ENCODE results near the gene PPFIA1.

PPFIA1 gene

DNA sequence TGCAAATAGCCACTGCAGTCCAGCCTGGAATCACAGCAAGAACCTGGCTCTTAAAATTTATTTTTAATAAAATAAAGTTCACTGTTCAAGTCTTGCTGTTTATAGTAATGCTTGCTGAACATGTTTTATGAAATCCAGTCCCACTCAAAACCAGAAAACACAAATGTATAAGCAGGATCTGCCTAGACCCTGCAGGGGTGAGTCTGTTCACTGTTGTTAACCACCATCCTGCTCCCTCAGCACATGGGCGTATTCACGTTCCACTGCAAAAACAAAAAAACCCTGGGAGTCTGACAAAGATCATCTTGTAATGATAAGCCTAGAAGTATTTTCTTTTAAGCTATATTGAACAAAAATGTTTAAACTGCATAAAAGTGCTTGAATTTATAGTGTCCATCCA, 82.8 kb downstream of the PPFIA1 start:
- no peaks in the 10 kb centered on the region for H3K27me3 ChIP-seq (ENCODE audit: control insufficient read depth, insufficient read depth, low read length)
- peaks cover 7% of the 10 kb centered on the region for H3K36me3 ChIP-seq (ENCODE audit: control insufficient read depth, insufficient read depth, low read length)
- no peak overlapping the region for H3K9ac ChIP-seq (ENCODE audit: low read length)

DNA sequence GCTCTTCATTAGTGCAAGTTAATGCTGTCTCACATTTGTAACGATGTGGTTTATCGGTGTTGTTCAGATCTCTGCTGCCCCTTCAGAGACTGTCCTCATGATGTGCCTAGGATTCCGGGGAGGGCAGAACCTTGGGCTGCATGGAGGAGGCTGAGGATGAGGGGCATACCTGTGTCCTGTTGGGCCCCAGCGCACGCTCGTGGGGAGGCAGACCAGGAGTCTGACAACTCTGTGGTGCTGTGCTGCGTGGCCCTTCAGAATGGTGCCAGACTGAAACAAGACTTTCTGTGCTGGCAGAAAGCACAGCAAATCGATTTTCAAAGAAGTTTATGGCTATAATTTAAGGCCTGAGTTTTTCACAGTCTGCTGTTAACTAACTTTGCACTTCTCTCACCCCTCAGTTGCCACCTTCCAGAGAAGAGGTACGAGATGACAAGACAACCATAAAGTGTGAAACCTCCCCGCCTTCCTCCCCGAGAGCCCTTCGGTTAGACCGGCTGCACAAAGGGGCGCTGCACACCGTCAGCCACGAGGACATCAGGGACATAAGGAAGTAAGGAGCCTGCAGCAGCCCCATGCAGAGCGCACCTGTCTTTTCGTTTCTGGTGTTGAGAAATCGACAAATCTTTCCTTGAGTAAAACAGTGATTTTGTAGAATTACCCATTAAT, 83.5 kb downstream of the PPFIA1 start:
- H3K27me3 ChIP-seq (ENCODE audit: control insufficient read depth, insufficient read depth, low read length), result no peaks in the 10 kb centered on the region
- H3K4me3 ChIP-seq (ENCODE audit: low read length), result no peak overlapping the region
- peaks cover 7% of the 10 kb centered on the region for H3K36me3 ChIP-seq (ENCODE audit: control insufficient read depth, insufficient read depth, low read length)
- no peak overlapping the region for H3K9ac ChIP-seq (ENCODE audit: low read length)
- H3K9me3 ChIP-seq (ENCODE audit: control insufficient read depth, low read length), result no peaks in the 10 kb centered on the region
- H3K4me1 ChIP-seq (ENCODE audit: control insufficient read depth, insufficient read depth, low read length), result no peaks in the 10 kb centered on the region

More for the DNA sequence above, 82.8 kb downstream of the PPFIA1 start:
- H3K4me1 ChIP-seq (ENCODE audit: control insufficient read depth, insufficient read depth, low read length), result no peaks in the 10 kb centered on the region
- H3K9me3 ChIP-seq (ENCODE audit: control insufficient read depth, low read length), result no peaks in the 10 kb centered on the region
- H3K4me3 ChIP-seq (ENCODE audit: low read length), result no peak overlapping the region

DNA sequence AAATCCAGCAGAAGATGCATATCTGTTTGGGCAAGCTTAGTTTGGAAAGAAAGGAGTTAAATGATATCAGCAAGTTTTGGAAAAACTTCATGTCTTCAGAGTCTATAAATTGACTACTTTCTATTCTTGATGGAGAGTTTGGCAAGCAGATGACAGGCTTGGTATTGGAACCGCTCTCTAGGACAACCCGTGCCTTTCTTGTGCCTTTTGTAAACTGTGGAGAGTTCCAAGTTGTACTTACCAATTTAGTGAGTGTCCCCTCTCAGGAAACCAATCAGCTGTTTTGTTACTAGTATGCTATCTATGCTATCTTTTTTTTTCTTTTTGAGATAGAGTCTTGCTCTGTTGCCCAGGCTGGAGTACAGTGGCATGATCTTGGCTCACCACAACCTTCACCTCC, 84.1 kb downstream of the PPFIA1 start:
- H3K9ac ChIP-seq (ENCODE audit: low read length), result no peak overlapping the region
- H3K36me3 ChIP-seq (ENCODE audit: control insufficient read depth, insufficient read depth, low read length), result peaks cover 7% of the 10 kb centered on the region
- no peaks in the 10 kb centered on the region for H3K27me3 ChIP-seq (ENCODE audit: control insufficient read depth, insufficient read depth, low read length)
- no peaks in the 10 kb centered on the region for H3K9me3 ChIP-seq (ENCODE audit: control insufficient read depth, low read length)
- no peaks in the 10 kb centered on the region for H3K4me1 ChIP-seq (ENCODE audit: control insufficient read depth, insufficient read depth, low read length)
- no peak overlapping the region for H3K4me3 ChIP-seq (ENCODE audit: low read length)

DNA sequence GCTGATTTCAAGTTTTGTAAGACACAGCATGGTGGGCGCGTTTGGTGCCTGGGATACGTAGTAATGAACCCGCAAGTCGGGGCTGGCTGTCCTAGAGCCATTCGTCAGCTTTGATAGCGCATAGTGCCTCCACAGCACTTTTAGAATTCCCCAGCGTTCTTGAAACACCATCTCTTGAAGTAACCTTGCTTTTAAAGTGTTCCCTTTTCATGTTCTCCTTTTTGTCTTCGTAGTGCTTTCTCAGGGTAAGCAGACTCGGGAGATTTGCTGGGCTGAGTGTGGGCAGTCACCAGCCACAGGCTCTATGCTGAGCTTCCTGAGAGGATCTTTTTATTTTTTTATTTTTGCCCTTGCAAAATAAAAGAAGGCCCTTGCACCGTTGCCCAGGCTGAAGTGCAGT, 88.3 kb downstream of the PPFIA1 start:
- H3K4me3 ChIP-seq (ENCODE audit: low read length), result no peak overlapping the region
- no peaks in the 10 kb centered on the region for H3K27me3 ChIP-seq (ENCODE audit: control insufficient read depth, insufficient read depth, low read length)
- no peaks in the 10 kb centered on the region for H3K4me1 ChIP-seq (ENCODE audit: control insufficient read depth, insufficient read depth, low read length)
- peaks cover 7% of the 10 kb centered on the region for H3K36me3 ChIP-seq (ENCODE audit: control insufficient read depth, insufficient read depth, low read length)
- no peak overlapping the region for H3K9ac ChIP-seq (ENCODE audit: low read length)
- no peaks in the 10 kb centered on the region for H3K9me3 ChIP-seq (ENCODE audit: control insufficient read depth, low read length)

DNA sequence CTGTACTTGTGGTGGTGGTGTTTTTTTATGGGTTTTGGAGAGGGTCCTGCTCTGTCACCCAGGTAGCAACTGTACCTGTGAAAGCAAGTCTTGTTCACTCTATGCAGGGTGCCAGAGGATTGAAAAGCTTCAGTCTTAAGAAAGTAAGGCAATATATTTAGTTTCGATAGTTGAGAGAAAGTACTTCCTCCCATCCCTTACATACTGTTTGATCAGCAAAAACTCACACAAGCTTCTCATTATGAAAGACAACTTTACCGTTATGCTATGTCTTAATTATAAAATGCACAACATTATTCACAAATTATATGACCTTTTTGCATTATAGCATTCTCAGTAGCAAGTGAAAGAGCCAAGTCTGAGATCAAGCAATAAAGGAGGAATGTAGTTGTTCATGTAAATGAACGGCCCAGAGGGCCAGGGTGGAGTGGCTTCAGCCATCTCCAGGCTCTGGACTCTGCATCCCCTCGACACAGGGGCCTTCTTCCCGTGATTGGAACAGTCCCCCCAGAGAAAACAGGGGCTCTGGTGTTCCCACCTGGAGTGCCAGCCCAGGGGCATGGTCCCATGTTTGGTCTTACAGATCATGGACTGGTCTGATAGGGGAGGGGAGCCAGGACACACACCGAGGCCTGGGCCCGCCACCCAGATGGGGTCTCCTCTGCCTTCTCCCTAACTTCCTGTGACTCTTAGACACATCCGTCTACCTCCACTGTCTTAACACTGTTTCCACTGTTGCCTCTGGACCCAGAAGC, 89.1 kb downstream of the PPFIA1 start:
- no peaks in the 10 kb centered on the region for H3K27me3 ChIP-seq (ENCODE audit: control insufficient read depth, insufficient read depth, low read length)
- H3K36me3 ChIP-seq (ENCODE audit: control insufficient read depth, insufficient read depth, low read length), result peaks cover 7% of the 10 kb centered on the region
- H3K9me3 ChIP-seq (ENCODE audit: control insufficient read depth, low read length), result no peaks in the 10 kb centered on the region
- H3K9ac ChIP-seq (ENCODE audit: low read length), result no peak overlapping the region
- no peaks in the 10 kb centered on the region for H3K4me1 ChIP-seq (ENCODE audit: control insufficient read depth, insufficient read depth, low read length)
- no peak overlapping the region for H3K4me3 ChIP-seq (ENCODE audit: low read length)

DNA sequence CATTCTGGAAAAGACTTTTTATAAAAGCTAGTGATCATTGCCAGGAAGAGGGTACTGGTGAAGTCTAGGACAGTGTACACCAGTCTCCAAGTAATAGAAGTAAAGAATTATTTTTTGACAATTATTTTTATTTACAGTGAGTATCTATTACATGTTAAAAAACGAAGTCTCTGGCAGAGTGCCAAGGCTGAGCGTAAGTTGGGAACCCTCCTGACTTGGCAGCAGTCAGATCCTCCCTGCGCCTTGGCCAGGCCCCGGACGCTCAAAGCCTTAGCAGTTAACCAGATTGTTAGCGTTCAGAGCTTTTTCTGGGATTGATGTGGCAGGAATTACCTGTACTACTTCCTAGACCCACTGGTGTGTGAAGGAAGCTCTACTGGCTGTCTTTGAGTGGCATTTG, 89.7 kb downstream of the PPFIA1 start:
- peaks cover 7% of the 10 kb centered on the region for H3K36me3 ChIP-seq (ENCODE audit: control insufficient read depth, insufficient read depth, low read length)
- H3K27me3 ChIP-seq (ENCODE audit: control insufficient read depth, insufficient read depth, low read length), result no peaks in the 10 kb centered on the region
- H3K4me3 ChIP-seq (ENCODE audit: low read length), result no peak overlapping the region
- no peaks in the 10 kb centered on the region for H3K4me1 ChIP-seq (ENCODE audit: control insufficient read depth, insufficient read depth, low read length)
- H3K9me3 ChIP-seq (ENCODE audit: control insufficient read depth, low read length), result no peaks in the 10 kb centered on the region
- H3K9ac ChIP-seq (ENCODE audit: low read length), result no peak overlapping the region

DNA sequence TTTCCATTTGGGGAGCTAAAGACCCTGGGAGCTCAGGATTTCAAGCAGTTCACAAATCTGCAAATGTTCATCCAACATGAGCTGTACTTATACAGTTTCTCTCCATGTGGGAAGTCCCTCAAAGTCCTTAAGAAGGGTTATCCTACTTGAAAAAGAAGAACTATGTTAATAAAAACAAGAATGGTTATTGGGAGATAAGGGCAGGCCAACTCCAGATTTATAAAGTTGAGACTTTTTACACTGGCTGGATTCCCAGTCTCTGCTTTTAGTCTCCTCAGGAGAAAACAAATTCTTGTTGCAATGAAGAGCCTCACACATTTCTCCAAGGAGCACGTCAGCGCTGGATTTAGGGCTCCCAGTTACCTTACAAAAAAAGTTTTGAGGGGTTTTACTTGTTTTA, 93.7 kb downstream of the PPFIA1 start:
- H3K36me3 ChIP-seq (ENCODE audit: control insufficient read depth, insufficient read depth, low read length), result no peaks in the 10 kb centered on the region
- no peaks in the 10 kb centered on the region for H3K27me3 ChIP-seq (ENCODE audit: control insufficient read depth, insufficient read depth, low read length)
- no peaks in the 10 kb centered on the region for H3K9me3 ChIP-seq (ENCODE audit: control insufficient read depth, low read length)
- no peak overlapping the region for H3K4me3 ChIP-seq (ENCODE audit: low read length)
- H3K4me1 ChIP-seq (ENCODE audit: control insufficient read depth, insufficient read depth, low read length), result no peaks in the 10 kb centered on the region
- H3K9ac ChIP-seq (ENCODE audit: low read length), result no peak overlapping the region

DNA sequence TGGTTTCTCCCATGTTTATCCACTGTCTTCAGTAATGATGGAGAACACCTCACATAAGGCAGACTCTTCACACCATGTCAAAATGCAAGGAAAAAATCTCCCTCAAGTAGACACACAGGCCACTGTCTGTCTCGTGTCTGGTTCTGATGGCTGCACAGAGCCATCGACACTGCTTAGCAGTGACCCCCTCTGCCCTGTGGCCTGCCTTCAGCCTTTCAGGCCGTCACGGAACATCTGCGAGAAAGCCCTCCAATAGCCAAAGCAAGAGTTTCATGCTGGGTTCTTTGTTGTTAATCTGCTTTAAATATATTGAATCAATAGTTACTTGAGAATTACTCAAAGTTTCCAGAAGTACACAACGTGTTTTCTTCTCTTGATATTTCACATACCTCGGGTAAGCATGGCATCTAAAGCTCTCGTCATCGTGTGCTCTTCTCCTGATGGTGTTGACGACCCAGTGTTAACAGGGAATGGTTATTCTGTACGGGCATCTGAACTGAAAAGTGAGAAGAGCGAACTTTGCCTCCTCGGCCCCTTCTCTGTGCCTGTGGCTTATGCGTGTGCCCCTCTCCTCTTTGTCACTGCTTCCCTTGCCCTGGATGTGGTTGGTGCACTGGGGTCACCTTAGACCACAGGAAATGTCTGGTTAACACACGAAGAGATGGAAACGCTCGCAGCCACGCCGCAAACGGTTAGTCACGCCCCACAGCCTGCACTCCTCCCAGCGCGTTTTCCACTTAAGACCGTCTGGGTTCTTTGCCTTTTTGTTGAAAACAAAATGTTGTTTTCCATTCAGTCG, 94.5 kb downstream of the PPFIA1 start:
- no peak overlapping the region for H3K4me3 ChIP-seq (ENCODE audit: low read length)
- H3K9ac ChIP-seq (ENCODE audit: low read length), result no peak overlapping the region
- H3K36me3 ChIP-seq (ENCODE audit: control insufficient read depth, insufficient read depth, low read length), result no peaks in the 10 kb centered on the region
- H3K9me3 ChIP-seq (ENCODE audit: control insufficient read depth, low read length), result no peaks in the 10 kb centered on the region
- H3K27me3 ChIP-seq (ENCODE audit: control insufficient read depth, insufficient read depth, low read length), result no peaks in the 10 kb centered on the region
- H3K4me1 ChIP-seq (ENCODE audit: control insufficient read depth, insufficient read depth, low read length), result no peaks in the 10 kb centered on the region

DNA sequence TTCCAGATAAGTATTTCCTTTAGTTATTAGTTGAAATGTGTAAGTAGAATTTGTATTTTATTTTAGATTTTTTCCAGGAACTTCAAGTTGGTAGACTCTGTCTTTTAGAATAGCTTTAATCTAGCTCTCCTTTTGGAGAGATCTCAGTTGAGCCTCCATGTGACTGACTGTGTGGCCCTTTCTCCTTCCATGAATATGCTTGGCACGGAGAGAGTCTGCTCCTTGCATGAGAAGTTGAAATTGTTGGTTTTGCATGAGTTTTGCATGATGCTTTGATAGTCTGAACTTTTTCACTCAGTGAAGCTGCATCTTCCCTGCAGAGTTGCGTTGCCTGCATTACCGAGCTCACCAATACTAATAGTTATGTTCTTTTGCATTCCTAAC, 95.0 kb downstream of the PPFIA1 start:
- H3K36me3 ChIP-seq (ENCODE audit: control insufficient read depth, insufficient read depth, low read length), result no peaks in the 10 kb centered on the region

DNA sequence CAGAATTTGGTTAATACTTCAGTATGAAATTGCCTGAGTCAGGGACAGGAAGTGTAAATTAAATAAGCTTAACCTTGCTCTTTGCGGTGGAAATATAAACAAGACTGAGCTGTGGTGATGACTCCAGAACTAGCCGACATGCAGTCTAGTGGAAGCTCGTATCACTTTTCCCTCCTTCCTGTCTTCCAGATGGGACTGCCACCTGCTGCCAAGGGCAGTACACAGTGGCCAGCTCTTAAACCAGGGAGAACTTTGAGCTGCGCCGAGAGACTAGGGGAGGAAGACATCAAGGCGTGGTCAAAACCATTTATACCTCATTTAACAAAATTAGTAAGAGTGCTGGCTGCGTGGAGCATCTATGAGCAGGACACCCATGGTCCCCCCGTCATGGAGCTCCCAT, 96.6 kb downstream of the PPFIA1 start:
- Histone ChIP-seq H3K9me3 (ENCODE audit: control insufficient read depth, low read length) (no peaks in the 10 kb centered on the region), H3K4me3 (ENCODE audit: low read length) (no peak overlapping the region), H3K36me3 (ENCODE audit: control insufficient read depth, insufficient read depth, low read length) (no peaks in the 10 kb centered on the region), H3K9ac (ENCODE audit: low read length) (no peak overlapping the region), H3K27me3 (ENCODE audit: control insufficient read depth, insufficient read depth, low read length) (no peaks in the 10 kb centered on the region), H3K4me1 (ENCODE audit: control insufficient read depth, insufficient read depth, low read length) (no peaks in the 10 kb centered on the region)

More for the DNA sequence above, 95.0 kb downstream of the PPFIA1 start:
- Histone ChIP-seq H3K9me3 (ENCODE audit: control insufficient read depth, low read length) (no peaks in the 10 kb centered on the region), H3K4me3 (ENCODE audit: low read length) (no peak overlapping the region), H3K9ac (ENCODE audit: low read length) (no peak overlapping the region), H3K27me3 (ENCODE audit: control insufficient read depth, insufficient read depth, low read length) (no peaks in the 10 kb centered on the region), H3K4me1 (ENCODE audit: control insufficient read depth, insufficient read depth, low read length) (no peaks in the 10 kb centered on the region)

DNA sequence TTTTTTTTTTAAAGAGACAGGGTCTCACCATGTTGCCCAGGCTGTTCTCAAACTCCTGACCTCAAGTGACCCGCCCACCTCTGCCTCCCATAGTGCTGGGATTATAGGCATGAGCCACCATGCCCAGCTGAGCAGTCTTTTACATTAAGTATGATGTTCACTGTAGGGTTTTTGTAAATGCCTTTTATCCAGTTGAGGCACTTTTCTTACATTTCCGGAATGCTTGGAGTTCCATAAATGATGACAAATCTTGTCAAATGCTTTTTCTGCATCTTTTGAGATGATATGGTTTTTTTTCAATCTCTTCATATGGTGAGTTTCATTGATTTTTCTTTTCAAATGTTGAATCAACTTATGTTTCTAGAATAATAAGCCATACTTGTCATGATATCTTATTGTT, 98.5 kb downstream of the PPFIA1 start:
- H3K27me3 ChIP-seq (ENCODE audit: control insufficient read depth, insufficient read depth, low read length), result no peaks in the 10 kb centered on the region
- no peaks in the 10 kb centered on the region for H3K9me3 ChIP-seq (ENCODE audit: control insufficient read depth, low read length)
- H3K4me3 ChIP-seq (ENCODE audit: low read length), result no peak overlapping the region
- H3K36me3 ChIP-seq (ENCODE audit: control insufficient read depth, insufficient read depth, low read length), result no peaks in the 10 kb centered on the region
- H3K9ac ChIP-seq (ENCODE audit: low read length), result no peak overlapping the region
- H3K4me1 ChIP-seq (ENCODE audit: control insufficient read depth, insufficient read depth, low read length), result no peaks in the 10 kb centered on the region

DNA sequence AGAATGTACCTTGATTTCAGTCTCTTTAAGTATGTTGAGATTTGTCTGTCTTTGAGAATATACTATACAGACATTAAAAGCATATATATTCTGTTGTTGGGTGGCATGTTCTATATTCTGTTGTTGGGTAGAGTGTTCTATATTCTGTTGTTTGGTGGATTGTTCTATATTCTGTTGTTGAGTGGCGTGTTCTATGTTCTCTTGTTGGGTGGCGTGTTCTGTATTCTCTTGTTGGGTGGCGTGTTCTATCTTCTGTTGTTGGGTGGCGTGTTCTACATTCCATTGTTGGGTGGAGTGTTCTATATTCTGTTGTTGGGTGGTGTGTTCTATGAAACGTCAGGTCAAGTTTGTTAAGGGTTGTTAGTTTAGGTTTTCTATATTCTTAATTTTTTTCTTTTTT, 100.8 kb downstream of the PPFIA1 start:
- Histone ChIP-seq H3K36me3 (ENCODE audit: control insufficient read depth, insufficient read depth, low read length) (no peaks in the 10 kb centered on the region), H3K4me1 (ENCODE audit: control insufficient read depth, insufficient read depth, low read length) (no peaks in the 10 kb centered on the region), H3K9me3 (ENCODE audit: control insufficient read depth, low read length) (no peaks in the 10 kb centered on the region), H3K27me3 (ENCODE audit: control insufficient read depth, insufficient read depth, low read length) (no peaks in the 10 kb centered on the region), H3K9ac (ENCODE audit: low read length) (no peak overlapping the region), H3K4me3 (ENCODE audit: low read length) (no peak overlapping the region)
